GM12892 (cell line): Measurements from ENCODE around the gene COL15A1.

ENCODE experiments used
- POLR2A ChIP-seq: IDR thresholded peaks from 2 replicates; pipeline ENCODE4 v1.6.1; 2011; ENCODE audit warnings: low read depth, low read length, control low read depth
- POLR2AphosphoS5 ChIP-seq: IDR thresholded peaks from 2 replicates; pipeline ENCODE4 v1.6.1; 2011; ENCODE audit warnings: low read depth, low read length, control low read depth

GRCh38 chr9:98909935-98910334 is 33.8 kb upstream of the COL15A1 start:
- TF ChIP-seq POLR2A, result no peak
- no peak for TF ChIP-seq POLR2AphosphoS5
